OCI-LY3 (cell line): Measurements from ENCODE around the gene DPY30.
"Not testable (repeated sequence)": the region's sequence is repeated elsewhere in the genome, so short reads cannot be mapped to it uniquely, and the experiment has no call there.

Experiments
- H2AFZ ChIP-seq: fragments of 200-600, 300-600 bp; shearing (Covaris generic); 2 replicates; pipeline ENCODE4 v1.6.0; 2014; ENCODE audit warnings: antibody characterized with exemption, low read depth, low read length
- H3K27ac ChIP-seq: fragments of 200-600, 300-600 bp; sonication (generic); 2 replicates; pipeline ENCODE4 v1.5.1; 2014; ENCODE audit warnings: mild to moderate bottlenecking, low read length, moderate library complexity, mixed read lengths
- H3K27me3 ChIP-seq: fragments of 200-600, 300-600 bp; sonication (generic); 2 replicates; pipeline ENCODE4 v1.6.1; 2014; ENCODE audit warnings: low read depth, low read length, mixed read lengths
- H3K36me3 ChIP-seq: fragments of 200-600, 300-600 bp; sonication (generic); replicated peaks from 2 replicates; pipeline ENCODE3; 2014; ENCODE audit warnings: low read depth, low read length, mixed read lengths
- H3K4me1 ChIP-seq: fragments of 300-600, 200-600 bp; sonication (generic); 2 replicates; pipeline ENCODE4 v1.6.1; 2014; ENCODE audit warnings: low read length, mixed read lengths
- H3K4me2 ChIP-seq: fragments of 200-600, 300-600 bp; sonication (generic); 2 replicates; pipeline ENCODE4 v1.6.1; 2014; ENCODE audit warnings: low read length, mixed read lengths
- H3K4me3 ChIP-seq: fragments of 300-600, 200-600 bp; sonication (generic); 2 replicates; pipeline ENCODE4 v1.5.1; 2014; ENCODE audit warnings: antibody characterized with exemption, mild to moderate bottlenecking, low read length, moderate library complexity
- H3K79me2 ChIP-seq: fragments of 300-600, 200-600 bp; shearing (Covaris generic); 2 replicates; pipeline ENCODE4 v1.6.1; 2014; ENCODE audit warnings: mild to moderate bottlenecking, low read length, mixed read lengths
- H3K9ac ChIP-seq: fragments of 300-600, 200-600 bp; shearing (Covaris generic); 2 replicates; pipeline ENCODE4 v1.6.0; 2014; ENCODE audit warnings: mild to moderate bottlenecking, low read length, moderate library complexity
- H3K9me3 ChIP-seq: fragments of 200-600, 300-600 bp; shearing (Covaris generic); 2 replicates; pipeline ENCODE4 v1.6.1; 2014; ENCODE audit warnings: low read length, mixed read lengths; ENCODE audit not compliant: insufficient read depth
- H4K20me1 ChIP-seq: fragments of 200-600, 300-600 bp; sonication (generic); 2 replicates; pipeline ENCODE4 v1.6.1; 2016; ENCODE audit warnings: low read length, mixed read lengths; ENCODE audit not compliant: insufficient read depth
- EZH2phosphoT487 ChIP-seq: fragments of 200-600 bp; shearing (Covaris generic); IDR thresholded peaks from 2 replicates; pipeline ENCODE4 v1.6.1; 2018; ENCODE audit warnings: antibody characterized with exemption, mixed run types, low read depth
- TF ChIP-seq, protein P1 (sequence below): fragments of 200-600, 300-600 bp; sonication (generic); IDR thresholded peaks from 2 replicates; pipeline ENCODE4 v1.5.1; 2014; ENCODE audit warnings: antibody characterized with exemption, low read length, low read depth

The DPY30 gene

GRCh38 chr2:32011485-32011960, 28.1 kb downstream of the DPY30 start:
- Histone ChIP-seq H3K36me3 (no peaks in the 10 kb centered on the region), H3K79me2 (peaks cover 34% of the 10 kb centered on the region), H4K20me1 (peaks cover 26% of the 10 kb centered on the region), H3K27me3 (no peaks in the 10 kb centered on the region), H3K4me3 (peak overlapping the region; percentile 78), H3K27ac (peak overlapping the region; percentile 90), H3K9ac (peak overlapping the region; percentile 79), H3K9me3 (no peaks in the 10 kb centered on the region), H2AFZ (peak overlapping the region; percentile 29), H3K4me2 (peak overlapping the region; percentile 90), H3K4me1 (peaks cover 23% of the 10 kb centered on the region)
- TF ChIP-seq, protein P1, sequence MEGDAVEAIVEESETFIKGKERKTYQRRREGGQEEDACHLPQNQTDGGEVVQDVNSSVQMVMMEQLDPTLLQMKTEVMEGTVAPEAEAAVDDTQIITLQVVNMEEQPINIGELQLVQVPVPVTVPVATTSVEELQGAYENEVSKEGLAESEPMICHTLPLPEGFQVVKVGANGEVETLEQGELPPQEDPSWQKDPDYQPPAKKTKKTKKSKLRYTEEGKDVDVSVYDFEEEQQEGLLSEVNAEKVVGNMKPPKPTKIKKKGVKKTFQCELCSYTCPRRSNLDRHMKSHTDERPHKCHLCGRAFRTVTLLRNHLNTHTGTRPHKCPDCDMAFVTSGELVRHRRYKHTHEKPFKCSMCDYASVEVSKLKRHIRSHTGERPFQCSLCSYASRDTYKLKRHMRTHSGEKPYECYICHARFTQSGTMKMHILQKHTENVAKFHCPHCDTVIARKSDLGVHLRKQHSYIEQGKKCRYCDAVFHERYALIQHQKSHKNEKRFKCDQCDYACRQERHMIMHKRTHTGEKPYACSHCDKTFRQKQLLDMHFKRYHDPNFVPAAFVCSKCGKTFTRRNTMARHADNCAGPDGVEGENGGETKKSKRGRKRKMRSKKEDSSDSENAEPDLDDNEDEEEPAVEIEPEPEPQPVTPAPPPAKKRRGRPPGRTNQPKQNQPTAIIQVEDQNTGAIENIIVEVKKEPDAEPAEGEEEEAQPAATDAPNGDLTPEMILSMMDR, result no peak
- TF ChIP-seq EZH2phosphoT487, result no peak

DNA sequence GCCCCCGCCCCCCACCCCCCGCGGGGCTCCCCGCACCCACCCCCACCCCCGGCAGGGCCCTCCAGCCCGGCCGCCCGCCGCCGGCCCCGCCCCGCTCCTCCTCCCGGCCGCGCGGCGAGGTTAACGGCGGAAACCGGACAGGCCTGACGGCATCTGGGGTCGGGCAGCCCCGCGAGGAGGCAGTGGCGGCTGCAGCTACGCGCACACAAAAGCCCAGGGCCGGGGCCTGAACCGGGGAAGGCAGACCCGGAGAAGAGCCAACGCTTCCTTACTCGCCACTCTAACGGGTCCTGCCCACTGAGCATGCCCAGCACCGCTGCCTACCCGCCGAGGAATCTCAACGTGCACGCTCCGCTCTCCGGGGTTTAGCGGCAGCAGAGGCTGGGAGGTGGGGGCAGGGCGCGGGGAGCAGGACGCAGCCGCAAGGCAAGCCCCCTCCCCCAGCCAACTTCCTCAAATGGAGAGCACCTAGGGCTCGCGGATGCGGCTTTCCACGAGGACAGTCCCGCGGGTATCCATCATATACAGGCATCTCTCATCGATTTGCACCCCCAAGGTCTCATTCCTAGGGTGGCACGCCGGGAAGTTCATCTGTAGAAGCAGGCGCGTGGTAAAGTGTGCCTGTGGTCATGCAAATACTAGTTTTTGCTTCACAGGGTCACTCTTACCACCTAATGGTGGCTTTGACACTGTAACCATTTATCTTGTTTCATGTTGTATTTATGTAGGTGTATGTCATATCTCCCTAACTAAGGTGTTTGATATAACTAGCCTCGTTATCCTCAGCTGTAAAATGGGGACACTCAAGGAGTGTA, 28.7 kb downstream of the DPY30 start, which contains the start of gene MEMO1:
TSS of gene MEMO1 (minus strand) at position 339 of the 815 bp plus-strand sequence. CDS start 761 bp downstream, outside the sequence.
- Histone ChIP-seq H3K4me2 (peak within 1 kb of the TSS; percentile 90), H3K79me2 (peaks cover 40% of the 10 kb centered on the region), H3K9me3 (no peaks in the 10 kb centered on the region), H4K20me1 (peaks cover 30% of the 10 kb centered on the region), H3K27ac (peak within 1 kb of the TSS; percentile 90), H3K9ac (peak within 1 kb of the TSS; percentile 87), H3K4me1 (peaks cover 23% of the 10 kb centered on the region), H3K36me3 (no peaks in the 10 kb centered on the region), H3K4me3 (peak within 1 kb of the TSS; percentile 93), H2AFZ (peak within 1 kb of the TSS; percentile 29), H3K27me3 (no peaks in the 10 kb centered on the region)
- TF ChIP-seq, protein P1, result no peak
- no peak for TF ChIP-seq EZH2phosphoT487

DNA sequence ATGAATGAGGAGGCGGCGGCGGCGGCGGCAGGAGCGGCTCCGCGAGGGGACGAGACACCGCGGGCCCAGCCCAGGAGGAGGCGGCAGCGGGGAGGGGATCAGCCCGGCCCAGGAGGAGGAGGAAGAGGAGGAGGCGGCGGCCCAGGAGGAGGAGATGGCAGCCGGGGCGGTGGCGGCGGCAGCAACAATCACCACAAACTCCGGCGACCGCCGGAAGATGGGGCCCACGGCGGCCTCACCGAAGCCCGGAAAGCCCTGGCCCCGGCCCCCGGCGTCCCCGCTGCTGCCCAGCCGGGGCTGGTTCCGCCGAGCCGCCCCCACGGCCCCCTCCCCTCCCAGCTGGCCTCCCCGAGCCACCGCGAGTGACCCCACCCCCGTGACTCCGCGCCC, 29.3 kb downstream of the DPY30 start:
- H3K27me3 ChIP-seq, H2AFZ ChIP-seq, H3K36me3 ChIP-seq, H3K4me2 ChIP-seq, H3K9me3 ChIP-seq: not testable (repeated sequence)
- peak overlapping the region; percentile 26; the same call in 1 of the 2 replicates for H3K9ac ChIP-seq
- peaks cover 46% of the 10 kb centered on the region for H3K79me2 ChIP-seq
- peaks cover 23% of the 10 kb centered on the region for H3K4me1 ChIP-seq
- peak overlapping the region; percentile 90 for H3K27ac ChIP-seq
- H4K20me1 ChIP-seq, result peaks cover 36% of the 10 kb centered on the region
- H3K4me3 ChIP-seq, result peak overlapping the region; percentile 65

DNA sequence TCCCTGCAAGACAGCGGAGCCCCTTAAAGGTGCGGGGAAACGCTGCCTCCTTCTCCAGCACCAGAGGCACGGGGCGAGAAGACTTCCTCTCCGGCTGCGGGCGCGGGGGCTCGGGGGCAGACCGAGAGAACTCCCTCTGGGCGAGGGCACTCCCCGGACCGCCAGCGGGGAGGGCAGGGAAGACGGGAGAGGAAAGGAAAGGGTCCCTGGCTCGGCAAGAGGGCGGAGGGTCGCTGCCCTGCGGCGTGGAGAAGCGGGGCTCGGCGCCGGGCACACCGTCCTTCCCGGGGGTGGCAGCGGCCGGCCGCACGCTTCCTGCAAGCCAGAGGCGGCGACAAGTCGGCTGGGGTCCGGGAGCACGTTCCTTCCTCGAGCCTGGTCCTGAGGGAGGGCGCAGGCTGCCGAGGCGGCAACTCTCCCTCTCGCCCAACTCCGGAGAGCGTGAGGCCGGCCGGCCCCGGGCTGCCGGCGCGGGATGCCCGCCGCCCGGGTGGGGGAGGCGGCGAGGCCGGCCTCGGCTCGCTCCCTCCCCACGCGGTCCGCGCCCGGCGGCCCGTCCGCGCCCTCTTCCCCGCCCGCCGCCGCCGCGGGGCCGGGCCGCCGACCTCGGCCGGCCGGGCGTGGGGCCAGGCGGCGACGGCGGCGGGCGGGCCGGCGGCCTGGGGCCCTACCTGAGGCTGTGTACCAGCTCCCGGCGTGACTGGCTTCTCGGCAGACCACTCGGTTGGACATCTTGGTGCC, 29.9 kb downstream of the DPY30 start:
- Histone ChIP-seq H3K4me3 (peak overlapping the region; percentile 93), H3K27ac (peak overlapping the region; percentile 90), H4K20me1 (peaks cover 40% of the 10 kb centered on the region), H3K9ac (peak overlapping the region; percentile 87), H3K9me3 (no peaks in the 10 kb centered on the region), H3K4me1 (peaks cover 23% of the 10 kb centered on the region), H3K27me3 (no peaks in the 10 kb centered on the region), H3K36me3 (no peaks in the 10 kb centered on the region), H3K79me2 (peaks cover 52% of the 10 kb centered on the region), H2AFZ (no peak overlapping the region), H3K4me2 (peak overlapping the region; percentile 75)
- no peak for TF ChIP-seq EZH2phosphoT487
- TF ChIP-seq, protein P1, result no peak
